Fibroblast of the conjunctiva (primary cell): ENCODE measurements around the gene TAF5.
"Not testable (repeated sequence)": the region's sequence is repeated elsewhere in the genome, so short reads cannot be mapped to it uniquely, and the experiment has no call there.

Experiments
- DNase-seq: peaks from one replicate; pipeline ENCODE4 v3.0.0-alpha.2; 2010; ENCODE audit warnings: low read depth

The TAF5 gene

DNA sequence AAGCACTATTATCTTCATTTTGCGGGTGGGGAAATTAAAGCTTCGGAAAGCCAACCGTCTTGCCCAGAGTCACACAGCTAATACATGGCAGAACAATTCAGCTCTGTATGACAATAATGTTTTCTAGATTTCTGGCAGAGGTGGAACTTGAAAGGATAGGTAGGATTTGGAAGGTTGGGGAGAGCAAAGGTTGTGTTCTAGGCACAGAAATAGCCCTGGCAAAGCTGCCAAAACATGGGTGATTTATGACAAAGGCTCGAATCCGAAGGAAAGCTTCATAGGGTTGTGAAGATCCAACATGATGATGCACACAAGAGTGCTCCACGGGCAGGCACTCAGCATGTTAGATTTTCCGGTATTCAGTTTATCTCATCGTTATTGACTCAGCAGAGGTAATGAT is 47.8 kb downstream of the TAF5 start:
- no peak for DNase-seq

DNA sequence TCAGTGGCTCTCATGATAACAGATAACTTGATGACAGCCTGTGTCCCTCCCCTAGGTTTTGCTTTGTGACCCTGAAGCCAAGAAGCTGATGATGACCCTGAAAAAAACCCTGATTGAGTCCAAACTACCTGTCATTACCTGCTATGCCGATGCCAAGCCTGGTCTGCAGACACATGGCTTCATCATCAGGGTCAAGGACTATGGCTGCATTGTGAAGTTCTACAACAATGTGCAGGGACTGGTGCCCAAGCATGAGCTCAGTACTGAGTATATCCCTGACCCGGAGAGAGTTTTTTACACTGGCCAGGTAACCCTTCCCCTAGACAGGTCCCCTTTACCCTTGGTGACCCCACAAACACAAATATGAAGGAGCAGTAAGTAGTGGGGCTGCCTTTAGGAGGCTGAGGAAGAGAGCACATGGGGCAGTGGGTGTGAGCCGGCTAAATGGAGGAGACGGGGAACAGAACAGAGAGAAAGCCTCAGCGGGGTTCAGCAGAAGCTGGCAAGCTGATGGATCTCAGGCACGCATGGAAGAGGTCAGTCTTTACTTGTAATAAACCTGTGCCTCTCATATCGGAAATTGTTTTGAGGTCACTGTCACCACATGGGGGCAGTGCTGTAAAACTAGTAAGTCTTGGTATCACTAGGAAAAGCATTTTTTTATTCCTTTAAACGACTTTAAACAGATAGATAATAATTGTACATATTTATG is 48.8 kb downstream of the TAF5 start:
- peak; percentile 49 for DNase-seq

DNA sequence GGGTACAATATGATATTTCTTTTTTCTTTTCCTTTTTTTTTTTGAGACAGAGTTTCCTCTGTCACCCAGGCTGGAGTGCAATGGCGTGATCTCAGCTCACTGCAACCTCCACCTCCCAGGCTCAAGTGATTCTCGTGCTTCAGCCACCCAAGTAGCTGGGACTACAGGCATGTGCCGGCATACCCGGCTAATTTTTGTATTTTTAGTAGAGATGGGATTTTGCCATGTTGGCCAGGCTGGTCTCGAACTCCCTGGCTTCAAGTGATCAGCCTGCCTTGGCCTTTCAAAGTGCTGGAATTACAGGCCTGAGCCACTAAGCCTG is 49.3 kb downstream of the TAF5 start:
- DNase-seq = not testable (repeated sequence)

DNA sequence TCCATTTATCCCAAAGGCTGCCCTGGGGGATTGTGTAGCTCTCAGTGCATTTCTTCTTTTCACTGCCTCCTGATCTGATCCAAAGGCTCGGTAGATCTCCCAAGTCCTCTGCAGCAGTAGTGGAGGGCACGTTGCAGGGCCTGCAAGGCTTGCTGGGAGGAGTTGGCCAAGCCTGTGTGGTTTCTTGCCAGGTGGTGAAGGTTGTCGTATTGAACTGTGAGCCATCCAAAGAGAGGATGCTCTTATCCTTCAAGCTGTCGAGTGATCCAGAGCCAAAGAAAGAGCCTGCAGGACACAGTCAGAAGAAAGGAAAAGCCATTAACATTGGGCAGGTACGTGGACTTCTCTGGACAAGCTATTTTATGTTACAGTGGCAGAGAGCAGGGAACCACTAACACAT is 49.8 kb downstream of the TAF5 start:
- DNase-seq = no peak

DNA sequence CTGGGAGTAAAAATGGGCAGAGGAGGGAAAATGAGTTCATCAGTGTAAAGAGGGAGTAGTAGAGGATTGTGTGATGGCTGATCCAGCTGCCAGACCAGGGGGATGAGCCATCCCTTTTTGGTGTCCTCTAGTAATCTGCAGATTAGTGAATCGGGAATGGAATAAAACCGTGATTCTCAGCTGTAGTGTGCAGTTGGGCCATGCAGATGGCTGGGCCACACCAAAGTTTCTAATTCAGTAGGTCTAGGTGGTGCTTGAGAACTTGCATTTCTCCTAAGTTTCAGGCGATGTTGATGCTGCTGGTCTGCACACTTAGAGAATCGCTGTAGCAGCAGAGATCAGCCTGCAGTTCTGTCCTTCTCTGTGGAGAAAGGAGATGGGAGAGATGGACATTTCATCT is 51.3 kb downstream of the TAF5 start:
- no peak for DNase-seq

DNA sequence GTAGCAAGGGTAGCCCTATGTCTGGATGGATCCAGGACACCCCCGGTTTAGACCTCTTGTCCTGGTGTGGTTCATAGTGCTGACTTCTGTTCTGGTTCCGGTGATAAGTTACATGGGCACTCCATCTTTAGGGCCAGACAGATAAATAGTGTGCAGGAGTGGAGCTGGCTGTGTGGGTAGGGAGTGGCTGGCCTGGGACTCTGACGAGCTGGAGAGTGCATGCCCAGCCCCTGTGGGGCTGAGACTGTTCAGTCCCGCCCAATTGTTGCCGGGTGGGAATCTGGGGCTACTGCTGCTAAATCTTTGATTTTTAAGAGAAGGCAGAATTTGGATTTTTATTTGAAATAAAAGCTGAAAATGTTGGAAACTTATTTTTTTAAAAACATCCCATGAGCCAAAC is 56.0 kb downstream of the TAF5 start:
- DNase-seq = no peak

DNA sequence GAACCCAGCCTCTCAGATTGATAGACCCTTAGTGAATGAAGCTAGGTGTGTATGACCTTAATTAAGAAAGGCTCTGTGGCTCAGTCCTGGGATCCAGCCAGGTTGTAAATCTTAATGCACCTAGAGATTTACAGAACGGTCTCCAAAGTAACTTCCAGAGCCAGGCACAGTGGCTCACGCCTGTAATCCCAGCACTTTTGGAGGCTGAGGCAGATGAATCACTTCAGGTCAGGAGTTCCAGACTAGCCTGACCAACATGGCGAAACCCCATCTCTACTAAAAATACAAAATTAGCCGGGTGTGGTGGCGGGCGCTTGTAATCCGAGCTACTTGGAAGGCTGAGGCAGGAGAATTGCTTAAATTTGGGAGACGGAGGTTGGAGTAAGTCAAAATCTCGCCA is 60.1 kb downstream of the TAF5 start:
- no peak for DNase-seq

DNA sequence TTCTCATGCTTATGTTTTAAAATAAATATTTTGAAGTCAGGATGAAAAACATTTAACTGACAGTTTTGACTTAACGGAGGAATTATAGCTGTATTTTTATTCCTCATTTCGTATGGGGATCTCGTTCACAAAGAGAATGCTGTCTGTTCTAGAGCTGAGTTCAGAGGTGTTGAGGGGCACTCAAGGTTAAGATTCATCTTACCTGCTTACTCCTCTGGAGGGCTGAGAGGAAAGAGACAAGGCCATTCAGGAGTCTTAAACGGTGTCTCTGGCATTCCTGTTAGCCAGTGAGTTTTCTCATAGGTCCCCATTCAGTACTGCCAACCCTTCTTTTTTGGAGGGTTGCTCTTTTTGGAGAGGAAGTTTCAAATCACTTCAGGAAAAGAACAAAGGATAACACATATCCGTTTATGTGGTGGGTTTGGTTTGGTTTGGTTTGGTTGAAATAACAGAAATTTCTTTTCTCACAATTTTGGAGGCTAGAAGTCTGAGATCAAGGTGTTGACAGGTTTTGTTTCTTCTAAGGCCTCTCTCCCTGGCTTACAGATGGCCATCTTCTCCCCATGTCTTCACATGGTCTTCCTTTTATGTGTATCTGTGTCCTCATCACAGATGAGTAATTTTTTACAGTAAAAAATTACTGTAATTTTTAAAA is 61.3 kb downstream of the TAF5 start:
- no peak for DNase-seq

DNA sequence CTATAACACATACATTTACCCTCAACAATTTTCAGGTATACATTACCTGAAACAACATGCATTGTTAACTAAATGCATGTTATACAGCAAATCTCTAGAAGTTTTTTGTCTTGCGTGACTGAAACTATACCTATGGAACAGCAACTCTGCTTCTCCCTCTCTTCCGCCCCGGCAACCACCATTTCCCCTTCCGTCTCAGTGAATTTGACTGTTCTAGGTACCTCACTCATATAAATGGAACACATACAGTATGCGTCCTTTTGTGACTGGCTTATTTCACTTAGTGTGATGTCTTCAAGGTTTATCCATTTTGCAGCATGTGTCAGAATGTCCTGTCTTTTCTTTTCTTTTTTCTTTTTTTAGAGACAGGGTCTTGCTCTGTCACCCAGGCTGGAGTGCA is 61.9 kb downstream of the TAF5 start:
- DNase-seq = no peak

DNA sequence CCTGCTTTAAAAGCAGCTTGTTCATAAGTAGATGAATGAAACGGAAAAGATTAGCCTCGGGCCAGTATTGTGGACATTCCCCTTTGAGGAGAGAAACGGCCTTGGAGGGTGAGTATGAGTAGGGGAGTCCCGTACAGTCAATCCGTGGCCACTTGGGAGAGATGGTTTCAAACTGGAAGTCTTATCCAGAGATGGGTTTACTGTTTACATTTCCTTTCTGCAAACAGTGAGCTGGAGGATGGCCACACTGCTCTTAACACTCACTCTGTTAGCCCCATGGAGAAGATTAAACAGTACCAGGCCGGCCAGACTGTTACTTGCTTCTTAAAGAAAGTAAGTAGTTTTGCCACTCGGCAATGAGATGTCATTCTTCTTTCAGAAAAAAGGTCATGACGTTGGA is 64.1 kb downstream of the TAF5 start:
- no peak for DNase-seq

DNA sequence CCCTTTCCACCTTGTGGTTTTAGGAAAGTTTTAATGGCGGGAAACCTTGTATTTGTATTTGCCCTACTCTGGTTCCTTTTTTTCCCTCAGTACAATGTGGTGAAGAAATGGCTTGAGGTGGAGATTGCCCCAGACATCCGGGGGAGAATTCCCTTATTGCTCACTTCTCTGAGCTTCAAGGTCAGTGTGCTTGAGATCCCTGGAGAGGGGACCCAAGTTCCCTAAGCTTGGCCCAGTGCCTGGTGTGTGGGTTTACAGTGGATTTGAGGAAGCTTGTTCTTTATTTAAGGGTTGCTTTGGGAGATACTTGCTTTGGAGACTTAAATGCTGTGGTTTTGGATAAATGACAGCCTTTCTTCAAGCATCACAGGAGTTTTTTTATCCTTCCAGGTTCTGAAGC is 66.1 kb downstream of the TAF5 start:
- no peak for DNase-seq
